GM12875 (cell line): ENCODE measurements around the gene HNRNPC.
"Not testable (repeated sequence)": the region's sequence is repeated elsewhere in the genome, so short reads cannot be mapped to it uniquely, and the experiment has no call there.

Experiments
- H3K4me3 ChIP-seq: one replicate; pipeline ENCODE4 v1.5.1; 2011; ENCODE audit warnings: low read depth, low read length, control low read depth
- TF ChIP-seq, protein P1 (sequence below): IDR thresholded peaks from 2 replicates; pipeline ENCODE4 v1.5.1; 2011; ENCODE audit warnings: low read depth, mild to moderate bottlenecking, control low read depth, inconsistent platforms, low read length, moderate library complexity, borderline replicate concordance; ENCODE audit not compliant: insufficient read depth

The HNRNPC gene

DNA sequence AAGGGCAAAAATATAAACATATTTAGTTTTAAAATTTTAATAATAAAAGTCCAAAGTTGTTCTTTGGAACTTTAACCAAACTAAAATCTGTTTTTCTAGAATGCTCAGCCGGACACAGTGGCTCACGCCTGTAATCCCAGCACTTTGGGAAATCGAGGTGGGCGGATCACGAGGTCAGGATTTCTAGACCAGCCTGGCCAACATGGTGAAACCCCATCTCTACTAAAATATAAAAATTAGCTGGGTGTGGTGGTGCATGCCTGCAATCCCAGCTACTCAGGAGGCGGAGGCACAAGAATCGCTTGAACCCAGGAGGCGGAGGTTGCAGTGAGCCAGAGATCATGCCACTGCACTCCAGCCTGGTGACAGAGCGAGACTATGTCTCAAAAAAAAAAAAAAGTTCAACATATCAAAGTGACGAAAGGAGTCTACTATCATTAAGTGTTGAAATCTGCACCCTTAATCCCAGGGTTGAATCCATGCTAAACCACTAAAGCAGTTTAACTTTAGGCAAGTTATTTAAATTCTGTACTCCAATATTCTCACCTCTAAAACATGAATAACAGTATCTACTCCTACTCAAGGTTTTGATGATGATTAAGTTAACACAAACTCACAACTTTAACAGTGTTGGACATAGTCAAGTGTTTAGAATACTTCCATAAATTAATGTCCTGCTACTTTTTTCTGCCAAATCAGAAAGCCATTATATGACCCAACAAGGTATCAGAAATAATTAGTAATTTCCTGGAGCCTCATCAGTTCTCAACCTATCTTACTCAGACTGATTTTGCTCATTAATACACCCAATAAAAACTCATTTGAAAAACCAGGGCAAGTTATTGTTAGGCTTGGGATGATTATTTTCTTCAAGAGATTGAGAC, 11.0 kb downstream of the HNRNPC start:
- TF ChIP-seq, protein P1, sequence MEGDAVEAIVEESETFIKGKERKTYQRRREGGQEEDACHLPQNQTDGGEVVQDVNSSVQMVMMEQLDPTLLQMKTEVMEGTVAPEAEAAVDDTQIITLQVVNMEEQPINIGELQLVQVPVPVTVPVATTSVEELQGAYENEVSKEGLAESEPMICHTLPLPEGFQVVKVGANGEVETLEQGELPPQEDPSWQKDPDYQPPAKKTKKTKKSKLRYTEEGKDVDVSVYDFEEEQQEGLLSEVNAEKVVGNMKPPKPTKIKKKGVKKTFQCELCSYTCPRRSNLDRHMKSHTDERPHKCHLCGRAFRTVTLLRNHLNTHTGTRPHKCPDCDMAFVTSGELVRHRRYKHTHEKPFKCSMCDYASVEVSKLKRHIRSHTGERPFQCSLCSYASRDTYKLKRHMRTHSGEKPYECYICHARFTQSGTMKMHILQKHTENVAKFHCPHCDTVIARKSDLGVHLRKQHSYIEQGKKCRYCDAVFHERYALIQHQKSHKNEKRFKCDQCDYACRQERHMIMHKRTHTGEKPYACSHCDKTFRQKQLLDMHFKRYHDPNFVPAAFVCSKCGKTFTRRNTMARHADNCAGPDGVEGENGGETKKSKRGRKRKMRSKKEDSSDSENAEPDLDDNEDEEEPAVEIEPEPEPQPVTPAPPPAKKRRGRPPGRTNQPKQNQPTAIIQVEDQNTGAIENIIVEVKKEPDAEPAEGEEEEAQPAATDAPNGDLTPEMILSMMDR: no peak
- H3K4me3 ChIP-seq: no peak overlapping the region

GRCh38 chr14:21257394-21257909, 11.8 kb downstream of the HNRNPC start:
- H3K4me3 ChIP-seq: no peak overlapping the region
- TF ChIP-seq, protein P1: no peak

DNA sequence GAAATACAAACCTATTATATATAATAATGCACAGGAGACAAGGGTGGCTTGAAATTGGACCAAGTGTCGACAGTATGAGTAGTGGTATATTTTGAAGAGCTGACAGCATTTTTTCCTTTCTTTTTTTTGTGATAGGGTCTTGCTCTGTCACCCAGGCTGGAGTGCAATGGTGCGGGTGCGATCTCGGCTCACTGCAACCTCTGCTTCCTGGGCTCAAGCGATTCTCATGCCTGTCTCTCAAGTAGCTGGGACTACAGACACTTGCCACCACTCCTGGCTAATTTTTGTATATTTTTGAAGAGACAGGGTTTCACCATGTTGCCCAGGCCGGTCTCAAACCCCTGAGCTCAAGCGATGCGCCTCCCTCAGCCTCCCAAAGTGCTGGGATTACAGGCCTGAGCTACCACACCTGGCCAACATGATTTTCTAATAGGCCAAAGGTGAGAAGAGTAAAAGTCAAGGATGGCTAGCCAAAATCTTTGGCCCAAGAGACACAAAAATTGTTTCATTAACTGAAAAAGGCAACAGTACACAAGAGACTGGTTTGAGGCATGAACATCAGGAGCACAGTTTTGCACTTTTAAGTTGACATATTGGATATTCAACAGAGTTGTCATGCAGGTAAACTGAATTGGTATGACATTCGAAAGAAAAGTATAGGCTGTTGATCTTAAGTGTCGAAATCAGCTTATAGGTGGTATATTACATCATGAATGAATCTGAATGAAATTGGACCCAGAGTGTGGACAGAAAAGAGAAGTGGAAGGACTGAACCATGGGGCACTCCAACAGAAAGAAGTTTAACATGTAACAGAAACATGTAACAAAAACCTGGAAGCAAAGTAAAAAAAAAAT, 12.5 kb downstream of the HNRNPC start:
- TF ChIP-seq, protein P1: no peak
- H3K4me3 ChIP-seq: no peak overlapping the region

DNA sequence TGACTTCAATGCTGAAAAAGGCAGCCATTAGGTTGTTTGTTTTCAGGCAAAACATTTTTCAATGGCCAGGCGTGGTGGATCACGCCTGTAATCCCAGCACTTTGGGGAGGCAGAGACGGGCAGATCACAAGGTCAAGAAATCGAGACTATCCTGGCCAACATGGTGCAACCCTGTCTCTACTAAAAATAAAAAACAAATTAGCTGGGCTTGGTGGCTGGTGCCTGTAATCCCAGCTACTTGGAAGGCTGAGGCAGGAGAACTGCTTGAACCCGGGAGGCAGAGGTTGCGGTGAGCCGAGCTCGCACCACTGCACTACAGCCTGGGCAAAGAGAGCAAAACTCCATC, 13.2 kb downstream of the HNRNPC start:
- H3K4me3 ChIP-seq: not testable (repeated sequence)

DNA sequence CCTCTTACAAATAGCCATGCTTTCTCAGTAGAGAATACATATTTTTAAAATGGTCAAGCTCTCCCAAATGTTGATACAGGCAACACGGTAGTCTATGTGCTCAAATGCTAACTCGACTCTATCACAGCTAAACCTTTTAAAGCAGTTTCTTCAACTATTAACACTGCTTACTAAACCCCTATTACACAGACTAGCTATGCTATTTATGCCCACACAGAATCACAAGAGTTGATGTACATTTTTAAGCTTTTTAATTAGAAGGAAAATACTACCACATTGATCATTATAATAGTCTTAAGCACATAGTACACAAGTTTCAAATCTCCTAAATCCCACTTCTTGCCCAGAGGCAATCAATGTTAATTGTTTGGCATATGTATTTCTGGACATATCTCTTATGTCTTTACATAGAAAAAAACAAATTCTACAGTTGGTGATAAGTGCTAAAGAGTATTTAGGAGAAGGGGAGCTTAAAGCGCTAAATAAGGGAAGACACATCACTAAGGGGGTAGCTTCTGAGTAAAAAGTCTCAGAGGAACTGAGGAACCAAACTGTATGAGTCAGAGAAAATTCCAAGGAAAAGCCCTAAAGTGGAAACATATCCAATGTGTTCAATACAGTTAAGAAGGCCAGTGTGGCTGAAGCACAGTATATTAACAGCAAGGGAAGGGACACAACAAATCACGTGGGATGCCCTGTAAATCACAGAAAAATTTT, 13.7 kb downstream of the HNRNPC start:
- no peak overlapping the region for H3K4me3 ChIP-seq

DNA sequence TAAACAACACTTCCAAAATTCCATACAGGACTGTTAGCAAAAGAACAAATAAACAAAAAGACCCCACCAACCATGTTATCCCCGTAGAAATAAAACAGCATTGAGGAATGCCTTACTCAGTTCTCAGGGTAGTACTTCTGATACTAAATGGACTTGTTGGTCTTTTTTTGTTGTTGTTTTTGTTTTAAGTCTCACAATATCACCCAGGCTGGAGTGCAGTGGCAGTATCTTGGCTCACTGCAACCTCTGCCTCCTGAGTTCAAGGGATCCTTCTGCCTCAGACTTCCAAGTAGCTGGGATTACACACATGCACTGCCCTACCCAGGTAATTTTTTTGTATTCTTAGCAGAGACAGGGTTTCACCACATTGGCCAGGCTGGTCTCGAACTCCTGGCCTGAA, 17.1 kb downstream of the HNRNPC start:
- H3K4me3 ChIP-seq: no peak overlapping the region
- TF ChIP-seq, protein P1: no peak

More for the DNA sequence above, 13.7 kb downstream of the HNRNPC start:
- TF ChIP-seq, protein P1: no peak

DNA sequence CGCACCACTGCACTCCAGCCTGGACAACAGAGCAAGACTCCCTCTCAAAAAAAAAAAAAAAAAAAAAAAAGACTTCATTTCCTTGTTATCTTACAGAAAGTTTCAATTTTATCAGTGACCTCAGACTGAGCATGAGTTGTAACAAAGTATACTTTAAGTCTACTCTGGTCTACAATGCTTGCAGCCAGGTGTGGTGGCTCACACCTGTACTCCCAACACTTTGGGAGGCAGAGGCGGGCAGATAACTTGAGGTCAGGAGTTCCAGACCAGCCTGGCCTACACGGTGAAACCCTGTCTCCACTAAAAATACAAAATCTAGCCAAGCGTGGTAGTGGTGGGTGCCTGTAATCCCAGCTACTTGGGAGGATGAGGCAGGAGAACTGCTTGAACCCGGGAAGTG, 18.0 kb downstream of the HNRNPC start:
- TF ChIP-seq, protein P1: no peak

More for the DNA sequence above, 18.0 kb downstream of the HNRNPC start:
- H3K4me3 ChIP-seq: no peak overlapping the region
